ENCODE data around the gene SETD6. TPM values are rescaled to one million over a fixed set of nuclear protein-coding genes. Genes with fewer than 3 reads are reported as not detected.
A peak's percentile ranks its signal among the peaks of the same experiment; 100 is the strongest.

Gene SETD6
- 1 to 10 TPM; 8.9 to 9.2 TPM for total RNA-seq

- H3K27me3 Mint-ChIP-seq, result no peaks in the 10 kb centered on the region
- H3K36me3 Mint-ChIP-seq (ENCODE audit: low read depth), result peaks cover 27% of the 10 kb centered on the region
- H3K4me1 Mint-ChIP-seq, result peaks cover 46% of the 10 kb centered on the region
- peak within 1 kb of the TSS; percentile 80 for H3K4me3 Mint-ChIP-seq
- peak; percentile 78 for DNase-seq
- peak within 1 kb of the TSS; percentile 33 for H3K27ac Mint-ChIP-seq
- CTCF ChIA-PET, result interaction anchor here (0.7 to 2.2 kb wide), 2 partner anchors 63 to 241 kb away, joined by 4 to 19 read pairs; no protein-coding TSS in a partner anchor
- no peaks in the 10 kb centered on the region for H3K9me3 Mint-ChIP-seq
- POLR2A ChIA-PET, result interaction anchor here (0.6 to 1.6 kb wide), 5 partner anchors 112 to 241 kb away, joined by 3 to 5 read pairs (median 4); partner anchors contain the start of genes CNOT1 and GINS3
These were observed at the start of gene SETD6 for GRCh38 chr16:58515125-58515870. Gene SETD6 (plus strand): TSS chr16:58515517. CDS start chr16:58515538, 21 bp downstream.

- Mint-ChIP-seq H3K4me1 (peaks cover 4% of the 10 kb centered on the region), H3K4me3 (no peak overlapping the region), H3K27ac (no peak overlapping the region), H3K27me3 (peaks cover 60% of the 10 kb centered on the region), H3K36me3 (ENCODE audit: low read depth) (no peaks in the 10 kb centered on the region), H3K9me3 (no peaks in the 10 kb centered on the region)
- ChIA-PET CTCF (no interaction called here), POLR2A (interaction anchor here (0.9 kb wide), 1 partner anchor 12 kb away, joined by 3 read pairs; no protein-coding TSS in a partner anchor)
- DNase-seq, result no peak
These were observed 49.5 kb upstream of the SETD6 start for GRCh38 chr16:58465817-58466216.

DNA sequence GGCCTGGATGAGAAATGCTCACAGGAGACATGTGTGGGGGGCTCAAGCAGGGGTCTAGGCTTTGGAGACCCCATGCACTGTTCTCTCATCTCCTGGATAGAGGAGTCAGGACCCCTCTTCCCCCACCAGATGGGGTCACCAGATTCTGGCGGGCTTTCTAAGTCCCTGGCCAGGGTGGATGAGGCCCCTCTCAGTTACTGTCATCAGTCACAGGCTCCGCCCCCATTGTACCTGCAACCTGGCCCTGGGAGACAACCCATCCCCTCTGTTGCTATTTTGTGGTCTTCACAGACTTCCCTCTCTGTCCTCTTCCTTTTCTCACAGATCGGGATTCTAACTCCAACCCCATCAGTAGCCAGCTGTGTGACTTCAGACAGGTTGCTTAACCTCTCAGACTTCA, 48.9 kb upstream of the SETD6 start:
- Mint-ChIP-seq H3K9me3 (no peaks in the 10 kb centered on the region), H3K4me1 (peaks cover 4% of the 10 kb centered on the region), H3K27me3 (peaks cover 60% of the 10 kb centered on the region), H3K4me3 (no peak overlapping the region), H3K27ac (no peak overlapping the region), H3K36me3 (ENCODE audit: low read depth) (no peaks in the 10 kb centered on the region)
- ChIA-PET POLR2A (no interaction called here), CTCF (no interaction called here)
- no peak for DNase-seq

DNA sequence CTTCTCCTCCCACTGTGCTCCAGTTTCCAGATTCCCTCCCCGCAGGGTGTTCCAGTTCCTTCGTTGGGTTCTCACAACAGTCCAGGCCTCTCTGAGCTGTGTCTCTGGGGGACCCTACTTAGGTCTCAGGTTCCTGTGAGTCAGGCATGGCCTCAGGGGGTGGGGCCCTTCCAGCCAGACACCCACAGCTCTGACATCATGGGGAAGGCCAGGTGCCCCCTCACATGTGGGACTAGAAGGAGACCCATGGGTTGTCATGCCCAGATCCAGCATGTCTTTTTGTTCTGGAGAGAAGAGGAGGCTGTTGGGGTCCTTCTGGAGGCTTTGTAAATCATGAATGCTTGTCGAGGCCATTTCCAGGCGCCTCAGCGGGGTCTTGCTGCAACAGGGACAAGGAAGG, 47.4 kb upstream of the SETD6 start:
- CTCF ChIA-PET, result no interaction called here
- Mint-ChIP-seq H3K27ac (no peak overlapping the region), H3K4me3 (no peak overlapping the region), H3K9me3 (no peaks in the 10 kb centered on the region), H3K4me1 (peaks cover 2% of the 10 kb centered on the region), H3K36me3 (ENCODE audit: low read depth) (no peaks in the 10 kb centered on the region), H3K27me3 (peaks cover 46% of the 10 kb centered on the region)
- DNase-seq, result no peak
- POLR2A ChIA-PET, result no interaction called here

- POLR2A ChIA-PET, result interaction anchor here (1.1 kb wide), 1 partner anchor 16 kb away, joined by 3 read pairs; no protein-coding TSS in a partner anchor
These were observed 43.9 kb upstream of the SETD6 start for GRCh38 chr16:58471209-58471975.

GRCh38 chr16:58472266-58472665, 43.1 kb upstream of the SETD6 start:
- H3K4me3 Mint-ChIP-seq, result no peak overlapping the region
- no peaks in the 10 kb centered on the region for H3K9me3 Mint-ChIP-seq
- DNase-seq, result no peak
- CTCF ChIA-PET, result interaction anchor here (0.6 kb wide), 1 partner anchor 42 kb away, joined by 6 read pairs; no protein-coding TSS in a partner anchor
- POLR2A ChIA-PET, result no interaction called here
- H3K4me1 Mint-ChIP-seq, result no peaks in the 10 kb centered on the region
- no peaks in the 10 kb centered on the region for H3K36me3 Mint-ChIP-seq (ENCODE audit: low read depth)
- peaks cover 32% of the 10 kb centered on the region for H3K27me3 Mint-ChIP-seq
- no peak overlapping the region for H3K27ac Mint-ChIP-seq

More at GRCh38 chr16:58471209-58471975, 43.9 kb upstream of the SETD6 start:
- H3K4me3 Mint-ChIP-seq, result no peak overlapping the region
- H3K27ac Mint-ChIP-seq, result no peak overlapping the region
- CTCF ChIA-PET, result interaction anchor here (0.7 to 1.2 kb wide), 4 partner anchors 129 to 1600 kb away, joined by 3 to 6 read pairs (median 3); no protein-coding TSS in a partner anchor
- no peaks in the 10 kb centered on the region for H3K4me1 Mint-ChIP-seq
- no peak for DNase-seq
- peaks cover 39% of the 10 kb centered on the region for H3K27me3 Mint-ChIP-seq
- H3K9me3 Mint-ChIP-seq, result no peaks in the 10 kb centered on the region
- H3K36me3 Mint-ChIP-seq (ENCODE audit: low read depth), result no peaks in the 10 kb centered on the region

DNA sequence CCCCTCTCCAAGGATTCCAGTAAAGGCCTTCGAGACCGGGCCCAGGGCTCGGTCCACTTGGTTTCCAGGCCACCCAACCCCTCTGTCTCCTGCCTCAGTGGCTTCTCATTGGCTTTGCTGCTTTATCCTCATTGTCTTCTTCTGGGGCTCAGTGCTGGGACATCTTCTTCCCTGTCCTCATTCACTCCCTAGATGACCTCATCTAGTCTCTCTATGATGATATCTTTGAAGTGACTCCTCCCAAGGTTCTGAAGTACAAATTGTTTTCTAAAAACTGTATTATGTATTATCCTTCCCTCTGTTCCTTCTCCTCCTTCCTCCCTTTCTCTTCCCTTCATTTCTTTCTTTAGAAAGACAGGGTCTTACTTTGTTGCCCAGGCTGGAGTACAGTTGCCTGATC, 42.5 kb upstream of the SETD6 start:
- H3K27ac Mint-ChIP-seq, result no peak overlapping the region
- CTCF ChIA-PET, result interaction anchor here (0.6 to 0.7 kb wide), 2 partner anchors 41 to 96 kb away, joined by 4 to 6 read pairs; no protein-coding TSS in a partner anchor
- POLR2A ChIA-PET, result no interaction called here
- no peaks in the 10 kb centered on the region for H3K4me1 Mint-ChIP-seq
- H3K36me3 Mint-ChIP-seq (ENCODE audit: low read depth), result no peaks in the 10 kb centered on the region
- peaks cover 27% of the 10 kb centered on the region for H3K27me3 Mint-ChIP-seq
- DNase-seq, result no peak
- no peak overlapping the region for H3K4me3 Mint-ChIP-seq
- no peaks in the 10 kb centered on the region for H3K9me3 Mint-ChIP-seq

DNA sequence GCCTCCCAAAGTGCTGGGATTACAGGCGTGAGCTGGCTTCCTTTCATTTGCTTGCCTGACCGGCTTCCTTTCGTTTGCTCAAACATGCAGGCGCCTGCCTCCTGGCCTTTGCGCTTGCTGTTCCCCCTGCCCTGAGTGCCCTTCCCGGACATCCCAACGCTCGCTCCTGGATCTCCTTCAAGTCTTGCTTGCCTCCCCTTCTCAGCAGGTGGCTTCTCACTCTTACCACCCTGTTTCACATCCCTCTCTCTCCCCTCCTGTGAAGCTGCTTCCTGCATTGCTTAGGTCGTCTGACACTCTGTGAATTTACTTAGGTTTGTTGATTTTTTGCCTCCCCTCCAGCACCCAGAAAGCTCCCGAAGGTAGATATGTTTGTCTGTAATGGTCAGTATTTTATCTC, 41.0 kb upstream of the SETD6 start:
- Mint-ChIP-seq H3K27ac (no peak overlapping the region), H3K9me3 (no peaks in the 10 kb centered on the region), H3K27me3 (peaks cover 23% of the 10 kb centered on the region), H3K4me1 (no peaks in the 10 kb centered on the region), H3K4me3 (no peak overlapping the region), H3K36me3 (ENCODE audit: low read depth) (no peaks in the 10 kb centered on the region)
- ChIA-PET POLR2A (interaction anchor here (1.4 kb wide), 1 partner anchor 82 kb away, joined by 5 read pairs; the partner anchor contains the start of gene GINS3), CTCF (interaction anchor here (0.6 kb wide), 1 partner anchor 140 kb away, joined by 3 read pairs; no protein-coding TSS in a partner anchor)
- DNase-seq, result no peak

- DNase-seq, result no peak
- Mint-ChIP-seq H3K4me3 (no peak overlapping the region), H3K4me1 (no peaks in the 10 kb centered on the region), H3K9me3 (no peaks in the 10 kb centered on the region), H3K27ac (no peak overlapping the region), H3K36me3 (ENCODE audit: low read depth) (no peaks in the 10 kb centered on the region), H3K27me3 (peaks cover 20% of the 10 kb centered on the region)
- CTCF ChIA-PET, result interaction anchor here (0.6 to 1.1 kb wide), 2 partner anchors 15 to 141 kb away, joined by 3 read pairs; no protein-coding TSS in a partner anchor
- POLR2A ChIA-PET, result interaction anchor here (0.7 to 1.4 kb wide), 2 partner anchors 83 to 227 kb away, joined by 3 to 5 read pairs; partner anchors contain the start of gene GINS3
These were observed 40.2 kb upstream of the SETD6 start for GRCh38 chr16:58475091-58475619.

DNA sequence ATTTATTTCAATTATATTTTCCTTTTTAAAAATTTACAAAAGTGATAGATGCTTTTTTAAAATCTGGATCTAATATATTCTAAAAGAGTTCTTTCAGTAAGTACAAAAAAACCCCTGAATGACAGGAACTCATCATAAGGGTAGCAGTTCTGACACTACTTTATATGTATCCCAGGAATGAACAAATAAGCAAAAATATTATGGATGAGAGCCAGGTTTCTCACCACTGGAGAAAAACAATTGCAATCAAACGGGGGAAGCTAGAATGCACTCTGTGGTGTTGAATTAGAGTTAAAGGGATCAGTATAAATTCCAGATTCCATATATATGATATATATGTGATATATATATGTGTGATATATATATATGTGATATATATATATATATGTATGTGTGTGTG, 38.5 kb upstream of the SETD6 start:
- Mint-ChIP-seq H3K4me1 (no peaks in the 10 kb centered on the region), H3K27ac (no peak overlapping the region), H3K36me3 (ENCODE audit: low read depth) (no peaks in the 10 kb centered on the region), H3K9me3 (no peaks in the 10 kb centered on the region), H3K27me3 (peaks cover 17% of the 10 kb centered on the region), H3K4me3 (no peak overlapping the region)
- ChIA-PET CTCF (no interaction called here), POLR2A (no interaction called here)
- no peak for DNase-seq

DNA sequence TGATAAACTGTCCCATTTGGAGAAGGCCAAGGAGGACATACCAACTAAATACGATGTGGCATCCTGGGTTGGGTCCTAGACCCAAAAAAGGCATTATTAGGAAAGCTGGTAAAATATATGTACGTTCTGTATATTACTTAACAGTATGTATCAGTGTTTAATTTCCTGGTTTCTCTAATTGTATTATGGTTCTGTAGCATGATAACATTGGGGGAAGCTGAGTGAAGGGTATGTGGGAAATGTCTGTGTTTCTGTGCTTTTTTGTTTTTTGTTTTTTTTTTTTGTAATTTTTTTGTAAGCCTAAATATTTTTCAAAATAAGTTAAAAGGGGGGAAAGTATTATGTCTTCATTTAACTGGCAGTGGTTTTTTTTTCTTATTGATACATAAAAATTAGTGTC, 36.9 kb upstream of the SETD6 start:
- DNase-seq, result no peak
- CTCF ChIA-PET, result no interaction called here
- peaks cover 17% of the 10 kb centered on the region for H3K27me3 Mint-ChIP-seq
- no peak overlapping the region for H3K4me3 Mint-ChIP-seq
- H3K9me3 Mint-ChIP-seq, result no peaks in the 10 kb centered on the region
- no peaks in the 10 kb centered on the region for H3K4me1 Mint-ChIP-seq
- H3K27ac Mint-ChIP-seq, result no peak overlapping the region
- POLR2A ChIA-PET, result no interaction called here
- H3K36me3 Mint-ChIP-seq (ENCODE audit: low read depth), result no peaks in the 10 kb centered on the region

GRCh38 chr16:58481226-58481869, 34.0 kb upstream of the SETD6 start:
- H3K27ac Mint-ChIP-seq, result no peak overlapping the region
- no peaks in the 10 kb centered on the region for H3K4me1 Mint-ChIP-seq
- ChIA-PET POLR2A (interaction anchor here (0.6 kb wide), 1 partner anchor 70 kb away, joined by 3 read pairs; no protein-coding TSS in a partner anchor), CTCF (no interaction called here)
- H3K9me3 Mint-ChIP-seq, result no peaks in the 10 kb centered on the region
- no peaks in the 10 kb centered on the region for H3K36me3 Mint-ChIP-seq (ENCODE audit: low read depth)
- no peak overlapping the region for H3K4me3 Mint-ChIP-seq
- no peak for DNase-seq
- H3K27me3 Mint-ChIP-seq, result peaks cover 5% of the 10 kb centered on the region

Measured in activated CD4-positive, alpha-beta memory T cell treated with anti-CD3 and anti-CD28 coated beads, Interleukin-2, amount 10 ng/mL, durations not matched to agents 7 days and 5 days (primary cell).